GM18507 (cell line): Measurements from ENCODE around the gene LIMCH1.
"Not testable (repeated sequence)": the region's sequence is repeated elsewhere in the genome, so short reads cannot be mapped to it uniquely, and the experiment has no call there.

Source experiments
- DNase-seq: peaks from one replicate; pipeline ENCODE4 v3.0.0; 2011; ENCODE audit warnings: low read depth; ENCODE audit not compliant: insufficient read length; ENCODE audit errors: extremely low spot score
- FAIRE-seq: peaks from 2 replicates; lab custom pipeline; 2011; peaks lifted over from hg19 to GRCh38; lab: Jason Lieb, UNC

The LIMCH1 gene

DNA sequence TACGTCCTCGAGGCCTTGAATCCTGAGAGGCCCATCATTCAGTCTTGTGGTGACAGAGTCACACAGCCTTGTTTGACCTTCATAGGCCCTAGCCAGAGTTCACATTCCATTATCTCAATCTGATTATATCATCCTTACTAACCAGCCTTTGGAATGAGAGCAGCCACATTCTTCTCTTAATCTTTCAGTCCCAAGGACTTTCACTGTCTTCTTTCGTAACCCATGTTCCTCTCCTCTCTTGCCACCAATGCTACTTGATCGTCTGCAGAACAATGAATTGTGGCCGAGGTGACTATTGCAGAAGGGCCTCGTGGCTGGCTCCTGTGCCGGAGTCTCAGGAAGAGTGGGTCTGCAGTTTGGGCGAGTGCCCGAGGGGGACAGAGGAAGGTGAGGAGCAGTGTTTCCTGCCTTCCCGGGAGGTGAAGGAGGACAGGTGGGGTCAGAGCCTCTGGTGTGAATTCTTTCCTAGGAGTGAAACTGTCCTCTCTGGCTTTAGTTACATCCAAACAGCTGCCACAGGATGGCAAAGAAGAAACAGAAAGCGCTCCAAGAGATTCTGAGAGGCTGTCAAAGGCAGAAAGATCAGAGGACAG, 94.6 kb downstream of the LIMCH1 start:
- no peak for FAIRE-seq

DNA sequence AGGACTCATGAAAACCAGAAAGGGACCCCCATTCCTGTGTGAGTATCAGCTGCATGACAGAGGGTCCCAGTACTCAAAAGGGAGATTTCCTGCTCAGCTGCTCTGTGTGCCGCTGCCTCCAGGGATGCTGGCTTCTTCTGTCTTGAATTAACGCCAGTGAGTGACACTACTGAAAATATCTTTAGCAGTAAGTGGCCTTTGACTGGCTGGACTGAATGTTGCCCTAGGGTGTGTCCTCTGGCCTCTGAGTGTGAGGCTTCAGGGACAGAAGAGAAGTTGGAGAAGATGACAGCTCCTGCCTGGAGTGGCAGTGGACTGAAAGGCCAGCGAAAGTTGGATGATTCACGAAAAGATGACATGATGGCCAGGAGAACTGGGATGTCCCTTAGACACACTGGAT, 95.4 kb downstream of the LIMCH1 start:
- FAIRE-seq (no peak), DNase-seq (no peak)

More for the DNA sequence above, 94.6 kb downstream of the LIMCH1 start:
- no peak for DNase-seq

- FAIRE-seq = no peak
Measured at GRCh38 chr4:41635441-41635840, 97.5 kb downstream of the LIMCH1 start.

DNA sequence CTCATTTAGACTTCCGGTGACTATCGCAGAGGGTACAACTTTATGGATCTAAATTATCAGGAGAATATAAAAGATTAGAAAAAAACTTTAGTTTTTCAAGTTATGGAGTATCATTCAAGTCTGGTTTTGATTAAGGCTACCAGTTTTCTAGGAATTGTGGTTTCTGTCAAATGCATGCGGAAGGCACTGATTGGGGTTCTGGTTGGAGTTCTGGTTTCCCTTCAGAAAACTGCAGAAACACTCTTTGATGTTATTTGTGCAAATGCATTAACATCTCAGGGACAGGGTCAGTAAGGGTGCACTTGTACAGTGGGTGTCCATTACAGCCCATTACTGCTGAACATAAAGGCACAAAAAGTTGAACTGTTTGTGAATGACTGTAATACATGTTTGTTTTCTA, 100.2 kb downstream of the LIMCH1 start:
- no peak for FAIRE-seq
- DNase-seq = no peak

More at GRCh38 chr4:41635441-41635840, 97.5 kb downstream of the LIMCH1 start:
- DNase-seq = no peak

- FAIRE-seq (no peak), DNase-seq (no peak)
Measured at GRCh38 chr4:41638866-41639265, 100.9 kb downstream of the LIMCH1 start.

DNA sequence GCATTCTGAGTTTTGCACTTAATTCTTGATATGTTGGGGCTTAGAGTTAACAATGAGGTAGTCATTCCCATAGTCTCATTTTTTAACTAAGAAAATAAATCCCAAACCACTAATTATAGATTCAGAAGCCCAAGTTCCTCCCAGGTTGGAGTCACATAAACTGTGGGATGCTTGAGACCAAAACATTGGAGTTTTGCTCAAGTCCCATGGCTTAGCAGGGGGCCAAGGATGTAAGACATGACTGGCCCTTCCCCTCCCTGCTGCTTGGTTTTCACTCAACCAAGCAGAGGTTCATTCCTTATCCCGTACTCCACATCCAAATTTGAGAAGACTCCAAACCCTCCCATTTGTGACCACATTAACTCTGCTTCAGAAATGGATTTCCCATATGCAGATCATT, 101.3 kb downstream of the LIMCH1 start:
- DNase-seq (no peak), FAIRE-seq (no peak)

- FAIRE-seq (no peak), DNase-seq (no peak)
Measured at GRCh38 chr4:41640906-41641305, 102.9 kb downstream of the LIMCH1 start.

- not testable (repeated sequence) for FAIRE-seq, DNase-seq
Measured at GRCh38 chr4:41642746-41643145, 104.8 kb downstream of the LIMCH1 start.

GRCh38 chr4:41643331-41643730, 105.4 kb downstream of the LIMCH1 start:
- no peak for FAIRE-seq
- no peak for DNase-seq

GRCh38 chr4:41644288-41644914, 106.4 kb downstream of the LIMCH1 start:
- DNase-seq = no peak
- FAIRE-seq = no peak

GRCh38 chr4:41644915-41645295, 106.9 kb downstream of the LIMCH1 start:
- no peak for FAIRE-seq
- no peak for DNase-seq

- no peak for DNase-seq
- no peak for FAIRE-seq
Measured at GRCh38 chr4:41645728-41646390, 107.9 kb downstream of the LIMCH1 start.

GRCh38 chr4:41646862-41647261, 108.9 kb downstream of the LIMCH1 start:
- FAIRE-seq (no peak), DNase-seq (no peak)

- DNase-seq (no peak), FAIRE-seq (peak; percentile 45)
Measured at GRCh38 chr4:41647383-41647782, 109.4 kb downstream of the LIMCH1 start.

GRCh38 chr4:41651150-41651549, 113.2 kb downstream of the LIMCH1 start:
- FAIRE-seq, DNase-seq: not testable (repeated sequence)

- DNase-seq (no peak), FAIRE-seq (no peak)
Measured at GRCh38 chr4:41652971-41653370, 115.0 kb downstream of the LIMCH1 start.

- FAIRE-seq (no peak), DNase-seq (no peak)
Measured at GRCh38 chr4:41653523-41653922, 115.6 kb downstream of the LIMCH1 start.

DNA sequence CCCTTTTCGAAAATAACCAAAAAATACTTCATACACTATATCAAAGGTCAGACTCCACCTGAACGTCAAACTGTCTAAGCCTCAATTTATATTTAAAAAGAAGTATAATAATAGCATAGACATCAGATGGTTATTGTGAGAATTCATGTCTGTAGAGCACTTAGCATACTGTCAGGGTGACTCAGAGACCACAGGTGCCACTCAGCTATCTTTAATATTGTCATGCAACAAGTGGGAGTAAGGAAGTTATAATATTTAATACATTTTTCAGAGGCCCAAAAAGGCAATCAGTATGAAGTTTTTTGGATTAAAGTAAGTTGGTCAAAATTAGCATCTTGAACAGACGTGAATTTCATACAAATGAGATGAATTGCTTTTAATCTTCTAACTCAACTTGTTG, 117.2 kb downstream of the LIMCH1 start:
- DNase-seq = no peak
- no peak for FAIRE-seq

GRCh38 chr4:41656106-41656505, 118.1 kb downstream of the LIMCH1 start:
- FAIRE-seq = no peak
- DNase-seq = no peak

GRCh38 chr4:41656572-41657520, 118.9 kb downstream of the LIMCH1 start:
- FAIRE-seq (no peak), DNase-seq (no peak)
